Left renal cortex interstitium (tissue), 4 donors: Measurements from ENCODE around the gene DSG2. TPM values are rescaled to one million over a fixed set of nuclear protein-coding genes. Genes with fewer than 3 reads are reported as not detected.

ENCODE experiments used
- DNase-seq, 4 donors: peaks; one replicate each; pipeline ENCODE4 v3.0.0-alpha.2; 2013; ENCODE audit warnings: low read depth in 4 of 4, low spot score in 2 of 4, missing footprints in 1 of 4
- polyA plus RNA-seq, 4 donors: library from polyadenylated mRNA; unstranded; fragments of 120-200 nt; gene quantifications; one replicate each; pipeline ENCODE4 v1.2.1, GENCODE V29; 2013; ENCODE audit not compliant: insufficient read length in 4 of 4

Gene DSG2
- polyA plus RNA-seq, 4 donors, result 42.4 to 55.5 (median 47.5) TPM

- DNase-seq, result no peak
These were observed 53.9 kb downstream of the DSG2 start for GRCh38 chr18:31551883-31552282.

GRCh38 chr18:31553800-31554199, 55.8 kb downstream of the DSG2 start:
- DNase-seq, result no peak

GRCh38 chr18:31554776-31555175, 56.8 kb downstream of the DSG2 start:
- no peak for DNase-seq

GRCh38 chr18:31555971-31556747, 58.2 kb downstream of the DSG2 start:
- DNase-seq, result peak; percentile 37 to 53 (median 50)

- no peak for DNase-seq
These were observed 59.5 kb downstream of the DSG2 start for GRCh38 chr18:31557446-31557845.

GRCh38 chr18:31558567-31558966, 60.6 kb downstream of the DSG2 start:
- DNase-seq, result no peak

- DNase-seq, result no peak
These were observed 64.7 kb downstream of the DSG2 start for GRCh38 chr18:31562726-31563125.

- no peak for DNase-seq
These were observed 65.8 kb downstream of the DSG2 start for GRCh38 chr18:31563778-31564177.

- DNase-seq, result no peak
These were observed 67.4 kb downstream of the DSG2 start for GRCh38 chr18:31565345-31565744.

- DNase-seq, result no peak
These were observed 68.0 kb downstream of the DSG2 start for GRCh38 chr18:31565782-31566512.

GRCh38 chr18:31566576-31567306, 68.8 kb downstream of the DSG2 start:
- no peak for DNase-seq

GRCh38 chr18:31572368-31572767, 74.4 kb downstream of the DSG2 start:
- DNase-seq, result no peak

- no peak for DNase-seq
These were observed 75.1 kb downstream of the DSG2 start for GRCh38 chr18:31573051-31573450.

- no peak for DNase-seq
These were observed 76.4 kb downstream of the DSG2 start for GRCh38 chr18:31574359-31574758.

- no peak for DNase-seq
These were observed 77.7 kb downstream of the DSG2 start for GRCh38 chr18:31575515-31576257.

GRCh38 chr18:31576670-31577069, 78.7 kb downstream of the DSG2 start:
- no peak for DNase-seq

- DNase-seq, result no peak
These were observed 79.2 kb downstream of the DSG2 start for GRCh38 chr18:31577195-31577594.

- no peak for DNase-seq
These were observed 80.1 kb downstream of the DSG2 start for GRCh38 chr18:31578126-31578525.

- DNase-seq, result no peak
These were observed 81.4 kb downstream of the DSG2 start for GRCh38 chr18:31579375-31579774.

GRCh38 chr18:31581498-31582197, 83.7 kb downstream of the DSG2 start:
- DNase-seq, result no peak
